HFF-Myc (cell line): Measurements from ENCODE around the gene APBA3.

Experiments
- DNase-seq: peaks from one replicate; pipeline ENCODE4 v3.0.0-alpha.2; 2011; ENCODE audit warnings: low read depth; ENCODE audit errors: extremely low read depth
- H3K4me3 ChIP-seq: replicated peaks from 2 replicates; pipeline ENCODE4 v1.5.1; 2011; ENCODE audit warnings: low read depth, mild to moderate bottlenecking, control low read depth, low read length
- TF ChIP-seq, protein P1 (sequence below): IDR thresholded peaks from 2 replicates; pipeline ENCODE4 v1.5.1; 2012; ENCODE audit warnings: mild to moderate bottlenecking, low read depth, low read length, control low read depth; ENCODE audit errors: missing control alignments

The APBA3 gene

DNA sequence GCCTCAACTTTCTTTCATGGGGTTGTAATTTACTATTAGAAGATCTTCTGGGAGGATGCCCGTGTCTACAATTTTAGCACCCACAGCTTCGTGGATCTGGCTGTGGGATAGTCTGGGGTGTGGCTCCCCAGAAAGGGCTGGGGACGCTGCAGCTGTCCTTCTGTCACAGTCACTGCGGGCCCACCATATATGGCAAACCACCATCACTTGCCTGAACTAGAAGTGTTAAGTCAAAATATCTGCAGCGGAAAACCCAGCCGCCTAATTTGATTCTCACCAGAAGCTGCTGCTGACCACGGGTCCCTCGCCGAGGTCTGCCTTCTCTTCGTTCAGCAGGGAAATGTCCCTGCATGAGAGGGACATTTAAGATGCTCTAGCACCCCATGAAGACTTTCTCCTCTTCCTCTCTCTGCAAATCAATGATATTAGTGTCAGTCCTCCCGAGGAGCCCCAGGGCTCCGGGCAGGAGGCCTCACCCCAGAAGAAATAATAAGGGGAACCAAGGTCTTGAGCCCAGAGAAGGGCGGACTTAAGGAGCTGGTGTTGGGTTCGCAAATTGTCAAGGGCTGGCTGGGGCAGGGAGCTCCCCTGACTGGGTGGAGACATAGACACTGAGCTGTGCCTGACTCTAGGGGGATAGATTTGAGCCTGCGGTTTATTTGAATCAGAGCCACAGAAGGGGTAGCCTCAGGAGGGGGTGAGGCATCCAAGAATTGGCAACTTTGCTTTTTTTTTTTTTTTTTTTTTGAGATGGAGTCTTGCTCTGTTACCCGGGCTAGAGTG lies 27.7 kb upstream of the APBA3 start:
- no peak overlapping the region for H3K4me3 ChIP-seq
- TF ChIP-seq, protein P1, sequence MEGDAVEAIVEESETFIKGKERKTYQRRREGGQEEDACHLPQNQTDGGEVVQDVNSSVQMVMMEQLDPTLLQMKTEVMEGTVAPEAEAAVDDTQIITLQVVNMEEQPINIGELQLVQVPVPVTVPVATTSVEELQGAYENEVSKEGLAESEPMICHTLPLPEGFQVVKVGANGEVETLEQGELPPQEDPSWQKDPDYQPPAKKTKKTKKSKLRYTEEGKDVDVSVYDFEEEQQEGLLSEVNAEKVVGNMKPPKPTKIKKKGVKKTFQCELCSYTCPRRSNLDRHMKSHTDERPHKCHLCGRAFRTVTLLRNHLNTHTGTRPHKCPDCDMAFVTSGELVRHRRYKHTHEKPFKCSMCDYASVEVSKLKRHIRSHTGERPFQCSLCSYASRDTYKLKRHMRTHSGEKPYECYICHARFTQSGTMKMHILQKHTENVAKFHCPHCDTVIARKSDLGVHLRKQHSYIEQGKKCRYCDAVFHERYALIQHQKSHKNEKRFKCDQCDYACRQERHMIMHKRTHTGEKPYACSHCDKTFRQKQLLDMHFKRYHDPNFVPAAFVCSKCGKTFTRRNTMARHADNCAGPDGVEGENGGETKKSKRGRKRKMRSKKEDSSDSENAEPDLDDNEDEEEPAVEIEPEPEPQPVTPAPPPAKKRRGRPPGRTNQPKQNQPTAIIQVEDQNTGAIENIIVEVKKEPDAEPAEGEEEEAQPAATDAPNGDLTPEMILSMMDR, result no peak
- no peak for DNase-seq

GRCh38 chr19:3785938-3786824 lies 24.7 kb upstream of the APBA3 start, which contains the start of gene MATK:
Gene MATK, minus strand, starts transcription at chr19:3786381. Its CDS starts 1,246 bp downstream, at chr19:3785135.
- peak within 1 kb of the TSS; percentile 37 for H3K4me3 ChIP-seq
- no peak for DNase-seq
- TF ChIP-seq, protein P1, result no peak

GRCh38 chr19:3785451-3785937 lies 24.0 kb upstream of the APBA3 start:
- TF ChIP-seq, protein P1, result no peak
- H3K4me3 ChIP-seq, result peak overlapping the region; percentile 37
- DNase-seq, result no peak

GRCh38 chr19:3784607-3785450 lies 23.3 kb upstream of the APBA3 start:
- DNase-seq, result no peak
- TF ChIP-seq, protein P1, result no peak
- H3K4me3 ChIP-seq, result peak overlapping the region; percentile 37

DNA sequence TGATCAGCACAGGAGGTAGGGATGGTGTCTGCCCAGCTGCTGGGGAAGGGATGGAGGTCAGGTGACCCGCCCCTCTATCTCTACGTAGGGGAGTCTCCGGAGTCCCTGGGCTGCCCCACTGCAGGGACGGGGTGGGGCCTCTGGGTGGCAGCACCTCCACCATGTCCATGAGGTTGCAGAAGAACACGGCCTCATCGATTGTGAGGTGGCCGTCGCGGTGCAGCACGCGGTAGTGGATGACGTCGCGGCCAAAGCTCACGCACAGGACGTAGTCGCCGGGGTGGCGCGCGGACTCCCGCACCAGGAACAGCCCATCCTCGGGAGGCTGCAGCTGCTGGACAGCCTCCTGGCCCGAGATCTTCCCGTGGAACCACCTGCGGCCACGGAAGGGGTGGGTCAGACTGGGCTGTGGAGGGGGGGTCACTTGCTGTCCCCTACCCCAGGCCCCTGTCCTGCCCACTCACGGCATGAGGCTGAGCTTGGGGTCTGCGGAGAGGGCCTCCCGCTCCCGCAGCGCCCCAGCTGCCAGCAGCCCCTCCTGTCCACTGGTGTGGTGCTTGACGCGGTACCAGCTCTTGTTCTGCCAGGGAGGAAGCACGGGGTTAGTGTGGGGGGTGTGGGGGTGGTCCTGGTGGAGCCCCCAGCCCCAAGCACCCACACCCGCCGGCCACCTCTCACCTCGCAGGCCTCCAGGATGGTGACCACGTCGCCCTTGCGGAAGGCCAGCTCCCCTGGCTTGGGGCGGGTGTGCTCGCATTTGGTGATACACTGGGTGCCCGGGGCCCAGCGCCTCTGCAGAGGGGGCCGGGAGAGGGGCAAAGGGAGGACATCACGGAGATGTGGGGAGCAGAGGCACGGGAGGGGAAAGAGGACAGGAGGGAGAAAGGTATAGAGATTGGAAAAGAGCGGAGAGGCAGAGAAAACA lies 22.4 kb upstream of the APBA3 start:
- TF ChIP-seq, protein P1, result peak; percentile 24
- DNase-seq, result no peak

More for the DNA sequence above, 22.4 kb upstream of the APBA3 start:
- no peak overlapping the region for H3K4me3 ChIP-seq
